ENCODE results near the gene ATP6AP2. TPM values are rescaled to one million over a fixed set of nuclear protein-coding genes. Genes with fewer than 3 reads are reported as not detected.

ATP6AP2 gene
- total and polyA plus RNA-seq, 9 of the 15 experiments (the other 6 are each of a cell fraction or from before 2014, with no cell fraction given) = 23.3 to 131 (median 41.9) TPM

GRCh38 chrX:40580537-40581335 lies at the start of gene ATP6AP2 (continued):
- TF ChIP-seq AFF1 (IDR thresholded peaks at IDR 0.05; ENCODE audit: low read depth in 1 of 2, partially characterized antibody in 2 of 2) (no peak), RBM39 (optimal IDR thresholded peaks at IDR 0.05; ENCODE audit: low read depth, low read length) (no peak), ZNF436 (CRISPR knock-in tag; IDR thresholded peaks at IDR 0.05) (no peak), BCL6 (CRISPR knock-in tag; IDR thresholded peaks at IDR 0.05) (no peak), POLR2G (IDR thresholded peaks at IDR 0.05; ENCODE audit: low read depth, low read length) (peak; percentile 92), NFE2L1 (tag; IDR thresholded peaks at IDR 0.05; ENCODE audit: borderline replicate concordance, low read depth) (no peak), DDX20 (tag; IDR thresholded peaks at IDR 0.05; ENCODE audit: low read depth) (no peak), TEAD1 (CRISPR knock-in tag; IDR thresholded peaks at IDR 0.05) (no peak), PHB2 (IDR thresholded peaks at IDR 0.05; ENCODE audit: low read depth) (no peak), PTRF (tag; IDR thresholded peaks at IDR 0.05) (no peak), IRF2 (CRISPR knock-in tag; IDR thresholded peaks at IDR 0.05) (no peak), SMARCA5 (IDR thresholded peaks at IDR 0.05) (no peak), ZC3H4 (CRISPR knock-in tag; IDR thresholded peaks at IDR 0.05; ENCODE audit: borderline replicate concordance) (no peak), E2F6 (IDR thresholded peaks at IDR 0.05; ENCODE audit: borderline replicate concordance in 1 of 2, extremely low read depth in 1 of 2, insufficient read depth in 1 of 2, insufficient read length in 1 of 2, low read depth in 1 of 2, low read length in 1 of 2, poor library complexity in 1 of 2, severe bottlenecking in 1 of 2) (peak in 1 of 2 experiments; percentile 44), SMARCB1 (IDR thresholded peaks at IDR 0.05; ENCODE audit: insufficient read length, low read depth) (no peak), SRF (CRISPR knock-in tag; IDR thresholded peaks at IDR 0.05) (no peak), MCM3 (IDR thresholded peaks at IDR 0.05) (no peak), ETS2 (tag; IDR thresholded peaks at IDR 0.05; ENCODE audit: borderline replicate concordance, poor library complexity, severe bottlenecking) (no peak), ZNF253 (CRISPR knock-in tag; conservative IDR thresholded peaks at IDR 0.05) (no peak), ZNF586 (CRISPR knock-in tag; conservative IDR thresholded peaks at IDR 0.05) (no peak), MAFK (IDR thresholded peaks at IDR 0.05; ENCODE audit: low read length) (no peak), PML (IDR thresholded peaks at IDR 0.05; ENCODE audit: low read length) (peak; percentile 35; the same call in 1 of the 2 replicates), SETDB1 (IDR thresholded peaks at IDR 0.05; ENCODE audit: low read length) (no peak), TAF15 (IDR thresholded peaks at IDR 0.05; ENCODE audit: low read depth, low read length) (no peak), CCNT2 (IDR thresholded peaks at IDR 0.05; ENCODE audit: borderline replicate concordance, extremely low read depth, insufficient read length, low read depth, low read length) (no peak)
